ENCODE results near the gene TMEM140.

Gene TMEM140

DNA sequence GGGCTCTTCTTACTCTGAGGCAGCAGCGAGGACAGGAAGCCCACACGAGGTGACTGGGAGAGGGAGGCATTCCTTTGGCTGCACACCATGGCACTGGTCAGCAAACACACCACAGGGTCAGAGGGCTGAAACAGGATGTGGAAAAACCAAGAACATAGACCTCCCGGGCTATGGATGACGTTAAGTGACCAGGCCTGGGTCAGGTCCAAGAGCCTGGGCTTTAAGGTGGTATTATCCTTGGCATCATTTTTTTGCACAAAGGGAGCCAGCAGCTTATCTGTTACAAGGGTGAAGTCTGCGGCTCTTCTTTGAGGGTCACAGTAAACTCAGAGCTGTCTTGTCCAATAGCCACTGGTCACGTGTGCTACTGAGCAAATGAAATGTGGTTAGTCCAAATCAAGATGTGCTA, 56.5 kb downstream of the TMEM140 start:
- H4K8ac ChIP-seq (ENCODE audit: low read depth, low read length): no peak overlapping the region

DNA sequence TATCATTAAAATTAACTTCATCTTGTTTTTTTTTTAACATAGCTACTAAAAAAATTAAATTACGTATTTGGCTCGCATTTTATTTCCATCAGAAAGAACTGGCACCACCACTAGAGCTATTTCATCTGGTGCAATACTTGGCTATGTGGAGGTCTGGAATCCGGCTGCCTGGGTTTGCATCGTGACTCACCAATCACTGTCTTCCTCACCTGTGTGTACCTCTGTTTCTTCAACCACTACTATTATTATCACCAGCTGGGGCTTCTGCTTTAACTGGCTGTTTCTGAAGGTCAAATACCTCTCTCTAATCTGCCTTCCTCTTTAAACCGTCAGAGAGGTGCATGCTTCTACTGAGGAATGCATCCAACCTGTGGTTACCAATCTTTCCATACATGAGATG, 57.0 kb downstream of the TMEM140 start:
- no peak overlapping the region for H2AK5ac ChIP-seq (ENCODE audit: low read depth, low read length)
- H3K4me2 ChIP-seq (ENCODE audit: insufficient read depth, low read length, poor library complexity, severe bottlenecking): no peak overlapping the region
- no peak overlapping the region for H3K18ac ChIP-seq (ENCODE audit: low read length)
- H3K23ac ChIP-seq (ENCODE audit: low read depth, low read length, poor library complexity): no peak overlapping the region
- WGBS, 2 donors (ENCODE audit: extremely low coverage in 2 of 2, insufficient read length in 2 of 2, insufficient replicate concordance in 1 of 2): no CpG with 5 or more reads among the region's 5 CpGs
- H2BK12ac ChIP-seq (ENCODE audit: low read length): no peak overlapping the region
- no peaks in the 10 kb centered on the region for H3K27me3 ChIP-seq (ENCODE audit: control insufficient read depth in 3 of 3, insufficient read depth in 3 of 3, low read depth in 1 of 3, low read length in 3 of 3)
- no peak overlapping the region for H3K27ac ChIP-seq (replicated peaks; ENCODE audit: low read length)
- no peak overlapping the region for H3K4ac ChIP-seq (ENCODE audit: low read length)
- no peak overlapping the region for H3K9ac ChIP-seq (ENCODE audit: low read depth, low read length, poor library complexity)
- H2BK15ac ChIP-seq (ENCODE audit: low read length): no peak overlapping the region
- H3K4me1 ChIP-seq (ENCODE audit: control insufficient read depth in 2 of 2, insufficient read depth in 1 of 2, low read depth in 1 of 2, low read length in 2 of 2): no peaks in the 10 kb centered on the region
- no peak overlapping the region for H4K8ac ChIP-seq (ENCODE audit: low read depth, low read length)
- no peaks in the 10 kb centered on the region for H3K79me1 ChIP-seq (ENCODE audit: low read depth, low read length)
- H3K4me3 ChIP-seq (ENCODE audit: low read length in 2 of 2): no peak overlapping the region
- H4K91ac ChIP-seq (ENCODE audit: low read depth, low read length, poor library complexity): no peak overlapping the region
- no peak overlapping the region for H2BK5ac ChIP-seq (ENCODE audit: low read length)
- H2AFZ ChIP-seq (ENCODE audit: low read length): no peak overlapping the region
- DNase-seq (ENCODE audit: low spot score): no peak
- H2BK120ac ChIP-seq (ENCODE audit: low read depth, low read length): no peak overlapping the region
- no peak overlapping the region for H3K14ac ChIP-seq (ENCODE audit: low read length)
- H3K9me3 ChIP-seq (replicated peaks in 1 of 2; ENCODE audit: control insufficient read depth in 2 of 2, insufficient read depth in 1 of 2, low read depth in 1 of 2, low read length in 2 of 2): no peaks in the 10 kb centered on the region
- H3K36me3 ChIP-seq (replicated peaks in 1 of 2; ENCODE audit: control insufficient read depth in 2 of 2, insufficient read depth in 2 of 2, low read length in 2 of 2): peaks cover 0 to 46% of the 10 kb centered on the region in 2 donors

More for the DNA sequence above, 56.5 kb downstream of the TMEM140 start:
- H3K18ac ChIP-seq (ENCODE audit: low read length): no peak overlapping the region
- H3K9me3 ChIP-seq (replicated peaks in 1 of 2; ENCODE audit: control insufficient read depth in 2 of 2, insufficient read depth in 1 of 2, low read depth in 1 of 2, low read length in 2 of 2): no peaks in the 10 kb centered on the region
- no peak overlapping the region for H3K4ac ChIP-seq (ENCODE audit: low read length)
- H2BK12ac ChIP-seq (ENCODE audit: low read length): no peak overlapping the region
- no CpG with 5 or more reads among the region's 6 CpGs for WGBS, 2 donors (ENCODE audit: extremely low coverage in 2 of 2, insufficient read length in 2 of 2, insufficient replicate concordance in 1 of 2)
- H3K23ac ChIP-seq (ENCODE audit: low read depth, low read length, poor library complexity): no peak overlapping the region
- no peak overlapping the region for H3K4me3 ChIP-seq (ENCODE audit: low read length in 2 of 2)
- H3K36me3 ChIP-seq (replicated peaks in 1 of 2; ENCODE audit: control insufficient read depth in 2 of 2, insufficient read depth in 2 of 2, low read length in 2 of 2): peaks cover 0 to 46% of the 10 kb centered on the region in 2 donors
- no peak overlapping the region for H2BK15ac ChIP-seq (ENCODE audit: low read length)
- no peaks in the 10 kb centered on the region for H3K27me3 ChIP-seq (ENCODE audit: control insufficient read depth in 3 of 3, insufficient read depth in 3 of 3, low read depth in 1 of 3, low read length in 3 of 3)
- H3K79me1 ChIP-seq (ENCODE audit: low read depth, low read length): no peaks in the 10 kb centered on the region
- no peak overlapping the region for H3K4me2 ChIP-seq (ENCODE audit: insufficient read depth, low read length, poor library complexity, severe bottlenecking)
- H3K27ac ChIP-seq (replicated peaks; ENCODE audit: low read length): no peak overlapping the region
- H2AK5ac ChIP-seq (ENCODE audit: low read depth, low read length): no peak overlapping the region
- DNase-seq (ENCODE audit: low spot score): no peak
- no peak overlapping the region for H2BK120ac ChIP-seq (ENCODE audit: low read depth, low read length)
- H2BK5ac ChIP-seq (ENCODE audit: low read length): no peak overlapping the region
- H2AFZ ChIP-seq (ENCODE audit: low read length): no peak overlapping the region
- H4K91ac ChIP-seq (ENCODE audit: low read depth, low read length, poor library complexity): no peak overlapping the region
- H3K14ac ChIP-seq (ENCODE audit: low read length): no peak overlapping the region
- peaks cover 0 to 5% of the 10 kb centered on the region in 2 donors for H3K4me1 ChIP-seq (ENCODE audit: control insufficient read depth in 2 of 2, insufficient read depth in 1 of 2, low read depth in 1 of 2, low read length in 2 of 2)
- no peak overlapping the region for H3K9ac ChIP-seq (ENCODE audit: low read depth, low read length, poor library complexity)

DNA sequence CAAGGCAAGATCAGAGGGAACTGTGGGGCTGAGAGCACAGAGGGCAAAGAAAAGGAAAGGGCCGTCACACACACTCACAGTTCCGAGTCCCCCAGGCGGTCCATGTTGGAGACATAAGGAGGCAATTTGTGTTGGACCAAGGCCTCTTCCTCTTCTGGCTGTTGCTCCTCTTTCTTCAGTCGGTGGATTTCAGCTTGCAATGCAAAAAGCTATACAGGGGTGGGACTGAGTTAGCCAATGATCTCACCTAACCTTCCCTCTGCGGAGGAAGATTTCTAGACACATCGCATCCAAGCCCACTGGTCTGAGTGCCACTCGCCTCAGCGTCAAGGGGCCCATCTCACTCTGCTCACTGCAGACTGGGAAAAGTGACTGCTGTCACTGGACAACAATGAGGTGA, 58.0 kb downstream of the TMEM140 start:
- no peak overlapping the region for H3K4me3 ChIP-seq (ENCODE audit: low read length in 2 of 2)
- no peak overlapping the region for H3K14ac ChIP-seq (ENCODE audit: low read length)
- no peak overlapping the region for H3K23ac ChIP-seq (ENCODE audit: low read depth, low read length, poor library complexity)
- H2AK5ac ChIP-seq (ENCODE audit: low read depth, low read length): no peak overlapping the region
- no peak overlapping the region for H2BK5ac ChIP-seq (ENCODE audit: low read length)
- no peak overlapping the region for H2BK12ac ChIP-seq (ENCODE audit: low read length)
- no peak overlapping the region for H3K4me2 ChIP-seq (ENCODE audit: insufficient read depth, low read length, poor library complexity, severe bottlenecking)
- no peak overlapping the region for H2AFZ ChIP-seq (ENCODE audit: low read length)
- no peak overlapping the region for H3K9ac ChIP-seq (ENCODE audit: low read depth, low read length, poor library complexity)
- H3K18ac ChIP-seq (ENCODE audit: low read length): no peak overlapping the region
- no CpG with 5 or more reads among the region's 8 CpGs for WGBS, 2 donors (ENCODE audit: extremely low coverage in 2 of 2, insufficient read length in 2 of 2, insufficient replicate concordance in 1 of 2)
- H3K4ac ChIP-seq (ENCODE audit: low read length): no peak overlapping the region
- no peak overlapping the region for H3K27ac ChIP-seq (replicated peaks; ENCODE audit: low read length)
- H3K4me1 ChIP-seq (ENCODE audit: control insufficient read depth in 2 of 2, insufficient read depth in 1 of 2, low read depth in 1 of 2, low read length in 2 of 2): peaks cover 0 to 4% of the 10 kb centered on the region in 2 donors
- peaks cover 0 to 7% (median 0%) of the 10 kb centered on the region in 3 experiments for H3K27me3 ChIP-seq (ENCODE audit: control insufficient read depth in 3 of 3, insufficient read depth in 3 of 3, low read depth in 1 of 3, low read length in 3 of 3)
- no peak overlapping the region for H4K8ac ChIP-seq (ENCODE audit: low read depth, low read length)
- no peaks in the 10 kb centered on the region for H3K79me1 ChIP-seq (ENCODE audit: low read depth, low read length)
- no peak overlapping the region for H2BK120ac ChIP-seq (ENCODE audit: low read depth, low read length)
- no peak for DNase-seq (ENCODE audit: low spot score)
- H3K9me3 ChIP-seq (replicated peaks in 1 of 2; ENCODE audit: control insufficient read depth in 2 of 2, insufficient read depth in 1 of 2, low read depth in 1 of 2, low read length in 2 of 2): no peaks in the 10 kb centered on the region
- H3K36me3 ChIP-seq (replicated peaks in 1 of 2; ENCODE audit: control insufficient read depth in 2 of 2, insufficient read depth in 2 of 2, low read length in 2 of 2): peaks cover 0 to 39% of the 10 kb centered on the region in 2 donors
- H4K91ac ChIP-seq (ENCODE audit: low read depth, low read length, poor library complexity): no peak overlapping the region
- H2BK15ac ChIP-seq (ENCODE audit: low read length): no peak overlapping the region

DNA sequence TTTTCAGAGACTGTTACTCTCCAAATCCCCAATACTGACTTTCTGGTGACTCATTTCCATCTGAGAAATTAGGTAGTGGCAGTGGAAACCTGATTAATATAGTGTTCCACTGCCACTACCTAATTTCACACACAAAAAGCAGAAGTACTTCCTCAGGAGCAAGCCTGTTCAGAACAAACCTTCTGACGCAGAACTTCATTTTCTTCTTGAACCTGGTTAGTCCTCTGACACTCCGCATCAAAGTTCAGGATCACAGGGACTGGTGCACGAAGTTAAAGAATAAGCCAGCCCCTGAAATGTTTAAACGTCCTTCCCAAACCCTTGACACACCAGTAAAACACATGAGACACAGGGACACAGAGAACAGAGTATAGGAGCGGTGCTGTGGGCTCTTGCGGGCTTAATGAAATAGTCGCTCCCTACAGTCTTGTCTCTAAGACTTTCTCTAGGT, 59.1 kb downstream of the TMEM140 start:
- Histone ChIP-seq H3K79me1 (ENCODE audit: low read depth, low read length) (no peaks in the 10 kb centered on the region), H3K4ac (ENCODE audit: low read length) (no peak overlapping the region), H3K9ac (ENCODE audit: low read depth, low read length, poor library complexity) (no peak overlapping the region), H3K9me3 (replicated peaks in 1 of 2; ENCODE audit: control insufficient read depth in 2 of 2, insufficient read depth in 1 of 2, low read depth in 1 of 2, low read length in 2 of 2) (no peaks in the 10 kb centered on the region), H4K8ac (ENCODE audit: low read depth, low read length) (no peak overlapping the region), H2AFZ (ENCODE audit: low read length) (no peak overlapping the region), H4K91ac (ENCODE audit: low read depth, low read length, poor library complexity) (no peak overlapping the region), H2BK120ac (ENCODE audit: low read depth, low read length) (no peak overlapping the region), H2BK15ac (ENCODE audit: low read length) (no peak overlapping the region), H3K27ac (replicated peaks; ENCODE audit: low read length) (no peak overlapping the region), H3K14ac (ENCODE audit: low read length) (no peak overlapping the region), H3K4me1 (ENCODE audit: control insufficient read depth in 2 of 2, insufficient read depth in 1 of 2, low read depth in 1 of 2, low read length in 2 of 2) (peaks cover 0 to 4% of the 10 kb centered on the region in 2 donors), H3K27me3 (ENCODE audit: control insufficient read depth in 3 of 3, insufficient read depth in 3 of 3, low read depth in 1 of 3, low read length in 3 of 3) (peaks cover 0 to 9% (median 0%) of the 10 kb centered on the region in 3 experiments), H3K36me3 (replicated peaks in 1 of 2; ENCODE audit: control insufficient read depth in 2 of 2, insufficient read depth in 2 of 2, low read length in 2 of 2) (peaks cover 0 to 29% of the 10 kb centered on the region in 2 donors), H2BK5ac (ENCODE audit: low read length) (no peak overlapping the region), H3K18ac (ENCODE audit: low read length) (no peak overlapping the region), H3K23ac (ENCODE audit: low read depth, low read length, poor library complexity) (no peak overlapping the region), H2AK5ac (ENCODE audit: low read depth, low read length) (no peak overlapping the region), H2BK12ac (ENCODE audit: low read length) (no peak overlapping the region), H3K4me2 (ENCODE audit: insufficient read depth, low read length, poor library complexity, severe bottlenecking) (no peak overlapping the region), H3K4me3 (ENCODE audit: low read length in 2 of 2) (no peak overlapping the region)
- no peak for DNase-seq (ENCODE audit: low spot score)
- no CpG with 5 or more reads among the region's 7 CpGs for WGBS, 2 donors (ENCODE audit: extremely low coverage in 2 of 2, insufficient read length in 2 of 2, insufficient replicate concordance in 1 of 2)
